HL-60 (cell line): ENCODE measurements around the gene AGAP6.
"Not testable (repeated sequence)": the region's sequence is repeated elsewhere in the genome, so short reads cannot be mapped to it uniquely, and the experiment has no call there.

Experiments used
- CTCF ChIP-seq: IDR thresholded peaks from one replicate; pipeline ENCODE4 v1.5.1; 2011; ENCODE audit warnings: low read length, control low read depth, inconsistent platforms; ENCODE audit not compliant: insufficient read depth
- POLR2AphosphoS5 ChIP-seq: IDR thresholded peaks from 2 replicates; pipeline ENCODE4 v1.6.1; 2012; ENCODE audit warnings: low read depth
- REST ChIP-seq: IDR thresholded peaks from 2 replicates; pipeline ENCODE4 v1.6.1; 2012; ENCODE audit warnings: low read depth; ENCODE audit not compliant: insufficient replicate concordance

DNA sequence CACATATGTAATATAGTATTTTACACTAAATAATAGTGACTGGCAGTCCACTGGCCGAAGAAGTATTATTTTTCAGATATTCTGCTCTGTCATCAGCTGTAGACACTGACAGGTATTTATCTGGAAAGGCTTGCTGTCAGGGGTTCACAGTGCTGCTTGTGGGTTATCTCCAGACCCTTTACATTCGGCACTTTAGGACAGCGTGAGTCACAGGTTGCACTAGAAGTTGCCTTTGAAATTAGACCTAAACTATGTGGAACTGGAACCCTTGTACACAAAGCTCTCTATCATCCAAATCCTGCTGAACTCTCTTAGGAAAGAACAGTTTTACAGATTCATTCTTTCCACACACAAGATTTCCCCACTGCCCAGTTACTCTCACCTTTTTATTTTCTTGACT, 16.1 kb upstream of the AGAP6 start:
- TF ChIP-seq CTCF, POLR2AphosphoS5, REST: not testable (repeated sequence)
